DMS53 treated with DMSO at 0.1 percent for 48 hours (cell line): ENCODE data around the gene BCDIN3D.
A peak's percentile ranks its signal among the peaks of the same experiment; 100 is the strongest.
"Not testable (repeated sequence)": the region's sequence is repeated elsewhere in the genome, so short reads cannot be mapped to it uniquely, and the experiment has no call there.

Source experiments
- DNase-seq: peaks from one replicate; lab custom pipeline; 2025; ENCODE audit not compliant: unreplicated experiment; lab: John Stamatoyannopoulos, UW

BCDIN3D gene

GRCh38 chr12:49842519-49843352 is at the start of gene BCDIN3D:
TSS of gene BCDIN3D (minus strand) at chr12:49843106. CDS start at chr12:49843087, 19 bp downstream.
- DNase-seq = peak; percentile 90

DNA sequence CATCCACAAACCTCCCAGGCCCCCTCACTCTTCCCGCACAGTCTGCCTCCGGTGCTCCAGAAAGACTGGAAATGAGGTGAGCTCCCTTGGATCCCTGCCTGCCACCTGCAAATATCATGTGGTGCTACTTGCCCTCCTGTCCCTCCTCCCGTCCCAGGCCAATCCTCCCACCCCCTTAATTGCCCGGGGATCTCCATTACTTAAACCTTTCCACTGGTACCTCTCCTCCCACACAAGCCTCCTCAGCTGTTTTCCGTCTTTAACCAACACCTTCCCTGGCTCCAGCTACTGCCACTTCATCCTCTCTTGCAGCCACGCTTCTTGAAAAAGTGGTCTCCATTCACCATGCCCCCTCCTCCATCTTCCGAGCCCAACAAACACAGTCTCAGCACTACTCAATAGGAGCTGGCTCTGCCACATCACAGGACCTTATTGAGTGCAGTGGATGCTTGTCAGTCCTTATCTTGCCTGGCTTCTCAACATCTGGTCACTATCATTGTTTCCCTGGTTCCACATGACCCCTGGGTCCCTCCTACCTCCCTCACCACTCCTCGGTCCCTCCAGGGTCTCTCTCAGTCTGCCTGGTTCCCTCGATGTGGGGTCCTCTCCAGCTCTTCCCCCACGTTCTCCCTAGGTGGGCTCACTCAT is 49.3 kb upstream of the BCDIN3D start:
- DNase-seq = no peak

GRCh38 chr12:49891476-49891875 is 48.6 kb upstream of the BCDIN3D start:
- no peak for DNase-seq

DNA sequence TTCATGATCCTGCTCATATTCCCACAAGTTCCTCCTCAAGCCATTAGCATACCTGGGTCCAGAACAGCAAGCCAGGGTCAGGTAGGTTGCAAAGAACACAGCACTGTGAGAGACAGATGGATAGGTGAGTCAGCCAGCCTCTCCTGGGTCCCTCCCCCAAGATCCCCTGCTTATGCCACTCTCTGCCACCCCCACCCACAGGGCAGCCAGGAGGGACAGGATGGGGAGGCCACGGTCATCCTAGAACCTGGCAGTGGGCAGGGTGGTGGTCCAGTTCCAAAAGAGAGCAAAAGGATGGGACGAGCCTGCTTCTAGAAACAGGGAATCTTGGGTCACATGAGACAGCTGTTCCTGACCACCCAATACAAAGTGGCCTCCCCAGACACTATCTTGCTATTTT is 48.1 kb upstream of the BCDIN3D start:
- no peak for DNase-seq

DNA sequence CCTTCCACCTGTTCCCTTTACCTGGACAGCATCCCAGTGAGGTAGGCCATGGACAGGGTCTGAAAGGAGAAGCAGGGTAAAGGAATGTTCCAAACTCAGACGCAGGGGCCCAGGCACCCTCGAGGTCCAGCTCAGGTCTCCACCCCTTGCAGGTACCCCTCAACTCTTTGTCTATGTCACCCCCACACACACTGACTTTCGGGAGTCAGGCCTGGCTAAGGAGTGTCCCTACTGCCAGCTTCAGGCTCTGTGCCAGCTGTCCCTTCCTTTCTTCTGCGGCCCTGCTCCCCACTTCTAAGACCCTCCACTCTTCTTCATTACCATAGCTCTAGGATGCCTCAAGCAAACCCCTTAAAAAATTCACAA is 47.2 kb upstream of the BCDIN3D start:
- no peak for DNase-seq

DNA sequence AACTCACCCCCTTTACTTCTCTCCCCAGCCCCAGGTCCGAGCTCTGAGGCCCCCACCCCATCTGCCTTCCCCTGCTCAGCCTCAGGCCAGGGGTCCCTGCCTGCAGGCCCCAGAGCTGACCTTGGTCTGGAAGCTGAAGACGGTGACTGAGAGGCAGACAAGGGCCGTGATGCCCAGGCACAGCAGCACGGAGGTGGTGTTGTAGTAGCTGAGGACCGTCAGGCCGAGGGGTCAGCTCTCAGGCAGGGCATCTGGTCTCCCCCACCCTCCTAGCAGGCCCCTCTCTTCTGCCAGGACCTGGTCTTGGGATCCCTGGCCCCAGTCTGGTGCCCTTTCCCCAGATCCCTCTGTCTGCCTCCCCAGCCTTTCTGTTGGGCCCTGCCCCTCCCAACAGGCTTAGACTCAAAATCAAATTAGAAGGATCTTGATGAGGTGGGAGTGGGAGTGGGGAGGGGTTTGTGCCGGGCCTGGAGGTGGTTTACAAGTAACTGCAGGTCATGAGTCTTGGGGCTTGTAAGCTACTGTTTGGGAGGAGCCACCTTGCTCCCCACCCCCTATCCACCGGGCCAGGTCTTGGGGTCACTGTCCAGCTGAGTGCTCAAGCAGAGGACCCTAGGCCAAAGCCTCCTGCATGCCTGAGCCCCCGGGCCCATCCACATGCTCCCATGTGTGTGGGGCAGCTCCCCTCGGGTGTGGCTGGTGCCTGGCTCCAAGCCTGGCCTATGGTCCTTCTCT is 46.6 kb upstream of the BCDIN3D start:
- no peak for DNase-seq

- DNase-seq = peak; percentile 17
Measured at GRCh38 chr12:49888461-49889151, 45.7 kb upstream of the BCDIN3D start.

DNA sequence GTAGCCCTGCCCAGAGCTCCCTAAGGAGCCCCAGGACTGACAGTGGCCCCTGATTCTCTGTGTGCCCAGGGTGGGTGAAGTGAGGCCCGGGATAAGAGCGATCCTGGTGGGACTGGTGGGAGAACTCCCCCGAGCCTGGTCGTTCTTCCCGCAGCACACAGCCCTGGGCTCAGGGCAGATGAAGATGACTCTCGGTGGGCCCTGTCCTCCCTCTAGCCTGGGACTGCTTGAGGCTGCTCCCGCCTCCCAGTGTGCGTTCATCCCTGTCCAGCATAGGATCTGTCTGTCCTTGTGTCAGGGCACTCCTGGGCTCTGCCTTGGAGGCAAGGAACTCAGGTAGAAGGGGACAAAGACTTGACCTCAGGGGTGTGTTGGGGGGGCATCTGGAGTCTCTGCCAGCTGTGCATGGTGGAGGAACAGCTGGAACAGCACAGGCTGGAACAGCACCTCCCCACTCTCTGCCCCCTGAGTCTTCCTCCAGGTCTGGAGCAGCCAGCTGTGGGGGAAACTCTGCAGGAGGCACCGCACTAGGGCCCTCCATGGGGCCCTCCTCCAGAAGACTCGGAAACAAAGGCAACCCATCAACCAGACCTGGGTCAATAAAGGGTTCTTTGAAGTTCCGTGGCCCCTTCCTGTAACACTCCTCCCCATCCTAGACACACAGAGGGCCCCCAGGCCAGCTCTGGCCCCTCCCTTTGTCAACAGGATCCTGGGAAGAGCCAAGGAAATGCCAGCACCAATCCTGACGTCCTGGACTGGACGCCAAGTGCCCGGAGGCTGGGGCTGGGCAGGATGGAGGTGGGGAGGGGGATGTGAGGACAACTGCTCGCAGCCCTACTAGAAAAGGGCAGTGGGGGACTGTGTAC is 44.9 kb upstream of the BCDIN3D start:
- DNase-seq = no peak

GRCh38 chr12:49887091-49887490 is 44.2 kb upstream of the BCDIN3D start:
- DNase-seq = no peak

GRCh38 chr12:49885663-49886461 is 43.0 kb upstream of the BCDIN3D start:
- DNase-seq = no peak

- no peak for DNase-seq
Measured at GRCh38 chr12:49885118-49885517, 42.2 kb upstream of the BCDIN3D start.

GRCh38 chr12:49882851-49883464 is 40.1 kb upstream of the BCDIN3D start:
- DNase-seq = no peak

DNA sequence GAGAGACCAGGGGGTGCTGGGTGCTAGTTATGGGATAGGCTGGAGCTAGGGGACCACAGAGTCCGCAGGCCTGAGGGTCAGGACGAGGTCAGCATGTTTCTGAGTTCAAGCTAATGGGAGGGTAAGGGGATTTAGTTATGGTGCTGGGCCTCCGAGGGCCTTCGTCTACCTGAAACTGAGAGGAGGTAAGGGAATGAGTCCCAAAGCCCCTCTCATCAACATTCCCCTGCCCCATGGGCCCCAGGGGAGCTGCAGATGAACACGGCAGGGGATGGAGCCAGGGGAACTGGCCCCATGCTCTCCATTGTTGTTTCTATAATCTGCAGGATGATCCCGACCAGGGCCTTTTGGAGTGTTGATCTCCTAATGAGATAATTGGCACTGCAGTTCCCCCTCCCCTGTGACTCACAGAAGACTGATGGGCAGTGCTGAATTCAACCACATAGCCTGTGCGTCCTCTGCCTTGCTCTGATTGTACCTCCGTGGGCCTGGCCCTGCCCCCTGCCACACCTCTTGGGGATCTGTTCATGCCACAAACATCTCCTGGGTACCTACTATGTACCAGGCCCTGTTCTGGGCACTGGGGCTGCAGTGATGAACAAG is 39.4 kb upstream of the BCDIN3D start:
- no peak for DNase-seq

DNA sequence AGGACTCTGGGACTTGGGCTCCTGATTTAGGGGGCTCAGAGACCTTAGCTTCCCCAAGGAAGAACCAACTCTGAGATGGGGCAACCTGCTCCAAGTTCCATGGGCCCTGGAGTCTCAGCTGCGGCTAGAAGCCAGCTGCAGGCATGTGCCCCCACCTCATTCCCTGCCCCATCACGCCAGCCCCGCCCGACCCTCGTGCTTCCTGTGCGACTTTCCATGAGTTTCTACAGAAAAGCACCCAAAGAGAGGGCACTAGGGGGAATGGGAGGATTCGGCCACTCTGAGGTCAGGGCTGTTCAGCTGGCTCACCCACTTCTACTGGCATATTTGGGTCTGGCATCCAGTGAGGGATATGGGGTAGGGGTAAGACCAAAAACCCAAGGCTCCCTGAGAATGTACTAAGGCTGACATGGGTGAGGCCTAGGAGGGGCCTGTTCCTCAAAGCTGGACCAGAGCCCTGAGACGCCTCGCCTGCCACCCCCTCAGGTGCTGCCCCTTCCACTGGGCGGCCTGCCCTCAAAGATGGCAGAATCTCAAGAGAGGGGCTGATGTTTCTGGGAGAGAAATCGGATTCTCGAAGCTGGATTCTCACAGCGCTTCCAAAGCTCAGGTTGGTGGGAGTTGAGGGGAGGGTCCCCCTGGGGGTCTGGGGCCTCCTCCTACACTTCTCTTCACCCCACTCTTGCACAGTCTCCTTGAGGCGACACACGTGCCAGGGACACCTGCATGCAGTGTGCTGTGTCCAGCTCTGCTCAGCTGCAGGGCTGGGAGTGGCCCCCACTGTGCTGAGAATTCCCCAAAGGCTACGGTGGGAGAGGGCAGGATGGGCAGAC is 38.7 kb upstream of the BCDIN3D start:
- no peak for DNase-seq

GRCh38 chr12:49880756-49881414 is 38.0 kb upstream of the BCDIN3D start:
- no peak for DNase-seq

- not testable (repeated sequence) for DNase-seq
Measured at GRCh38 chr12:49879065-49879464, 36.2 kb upstream of the BCDIN3D start.

DNA sequence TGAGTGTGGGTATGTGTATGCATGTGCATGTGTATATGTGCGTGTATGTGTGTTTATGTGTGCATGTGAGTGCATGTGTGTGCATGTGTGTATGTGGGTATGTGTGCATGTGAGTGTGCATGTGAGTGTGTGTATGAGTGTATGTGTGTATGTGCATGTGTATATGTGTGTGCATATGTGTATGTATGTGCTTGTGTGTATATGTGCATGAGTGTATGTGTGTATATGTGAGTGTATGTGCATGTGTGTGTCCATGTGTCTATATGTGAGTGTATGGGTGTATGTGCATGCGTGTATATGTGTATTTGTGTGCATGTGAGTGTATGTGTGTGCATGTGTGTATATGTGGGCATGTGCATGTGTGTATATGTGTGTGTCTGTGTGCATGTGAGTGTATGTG is 35.1 kb upstream of the BCDIN3D start:
- DNase-seq = no peak
